ENCODE data around the gene MTREX. TPM values are rescaled to one million over a fixed set of nuclear protein-coding genes. Genes with fewer than 3 reads are reported as not detected.

MTREX gene
- total RNA-seq, 3 donors from 2014 or later: 115 to 121 (median 117) TPM

GRCh38 chr5:55343107-55343506 lies 35.3 kb downstream of the MTREX start:
- H3K36me3 Mint-ChIP-seq (ENCODE audit: insufficient read depth): peaks cover 40% of the 10 kb centered on the region
- H3K4me3 Mint-ChIP-seq: no peak overlapping the region
- DNase-seq (no peak), ATAC-seq (no peak)
- H3K9me3 Mint-ChIP-seq: no peaks in the 10 kb centered on the region
- no peaks in the 10 kb centered on the region for H3K27me3 Mint-ChIP-seq (ENCODE audit: low read depth)
- peaks cover 18% of the 10 kb centered on the region for H3K4me1 Mint-ChIP-seq (ENCODE audit: low read depth)

GRCh38 chr5:55343609-55344008 lies 35.8 kb downstream of the MTREX start:
- Mint-ChIP-seq H3K4me1 (ENCODE audit: low read depth) (peaks cover 13% of the 10 kb centered on the region), H3K9me3 (no peaks in the 10 kb centered on the region), H3K27me3 (ENCODE audit: low read depth) (no peaks in the 10 kb centered on the region), H3K36me3 (ENCODE audit: insufficient read depth) (peaks cover 40% of the 10 kb centered on the region), H3K4me3 (no peak overlapping the region)
- ATAC-seq (no peak), DNase-seq (no peak)

- Mint-ChIP-seq H3K36me3 (ENCODE audit: insufficient read depth) (peaks cover 46% of the 10 kb centered on the region), H3K9me3 (no peaks in the 10 kb centered on the region), H3K4me1 (ENCODE audit: low read depth) (peaks cover 5% of the 10 kb centered on the region), H3K4me3 (no peak overlapping the region), H3K27me3 (ENCODE audit: low read depth) (no peaks in the 10 kb centered on the region)
- DNase-seq (peak; percentile 59), ATAC-seq (peak in 1 of 2 donors; percentile 46)
Measured at GRCh38 chr5:55344392-55344992, 36.7 kb downstream of the MTREX start.

- ATAC-seq (no peak), DNase-seq (no peak)
- H3K36me3 Mint-ChIP-seq (ENCODE audit: insufficient read depth): peaks cover 52% of the 10 kb centered on the region
- peaks cover 5% of the 10 kb centered on the region for H3K4me1 Mint-ChIP-seq (ENCODE audit: low read depth)
- no peaks in the 10 kb centered on the region for H3K27me3 Mint-ChIP-seq (ENCODE audit: low read depth)
- no peak overlapping the region for H3K4me3 Mint-ChIP-seq
- no peaks in the 10 kb centered on the region for H3K9me3 Mint-ChIP-seq
Measured at GRCh38 chr5:55345327-55345726, 37.5 kb downstream of the MTREX start.

GRCh38 chr5:55347786-55348185 lies 40.0 kb downstream of the MTREX start:
- no peak for ATAC-seq
- Mint-ChIP-seq H3K4me3 (no peak overlapping the region), H3K9me3 (no peaks in the 10 kb centered on the region), H3K4me1 (ENCODE audit: low read depth) (peaks cover 5% of the 10 kb centered on the region), H3K27me3 (ENCODE audit: low read depth) (no peaks in the 10 kb centered on the region), H3K36me3 (ENCODE audit: insufficient read depth) (peaks cover 62% of the 10 kb centered on the region)
- no peak for DNase-seq

GRCh38 chr5:55350754-55351153 lies 43.0 kb downstream of the MTREX start:
- H3K4me1 Mint-ChIP-seq (ENCODE audit: low read depth): peaks cover 3% of the 10 kb centered on the region
- ATAC-seq: no peak
- no peak overlapping the region for H3K4me3 Mint-ChIP-seq
- no peak for DNase-seq
- H3K9me3 Mint-ChIP-seq: no peaks in the 10 kb centered on the region
- H3K36me3 Mint-ChIP-seq (ENCODE audit: insufficient read depth): peaks cover 69% of the 10 kb centered on the region
- H3K27me3 Mint-ChIP-seq (ENCODE audit: low read depth): no peaks in the 10 kb centered on the region

GRCh38 chr5:55356896-55357295 lies 49.1 kb downstream of the MTREX start:
- H3K27me3 Mint-ChIP-seq (ENCODE audit: low read depth): no peaks in the 10 kb centered on the region
- peaks cover 57% of the 10 kb centered on the region for H3K36me3 Mint-ChIP-seq (ENCODE audit: insufficient read depth)
- ATAC-seq (no peak), DNase-seq (no peak)
- H3K9me3 Mint-ChIP-seq: no peaks in the 10 kb centered on the region
- no peaks in the 10 kb centered on the region for H3K4me1 Mint-ChIP-seq (ENCODE audit: low read depth)
- no peak overlapping the region for H3K4me3 Mint-ChIP-seq

GRCh38 chr5:55360190-55360589 lies 52.4 kb downstream of the MTREX start:
- ATAC-seq (no peak), DNase-seq (no peak)
- Mint-ChIP-seq H3K4me3 (no peak overlapping the region), H3K9me3 (no peaks in the 10 kb centered on the region), H3K27me3 (ENCODE audit: low read depth) (no peaks in the 10 kb centered on the region), H3K4me1 (ENCODE audit: low read depth) (peaks cover 16% of the 10 kb centered on the region), H3K36me3 (ENCODE audit: insufficient read depth) (peaks cover 43% of the 10 kb centered on the region)

GRCh38 chr5:55363856-55364255 lies 56.1 kb downstream of the MTREX start:
- no peak for ATAC-seq
- Mint-ChIP-seq H3K9me3 (no peaks in the 10 kb centered on the region), H3K36me3 (ENCODE audit: insufficient read depth) (peaks cover 35% of the 10 kb centered on the region), H3K4me1 (ENCODE audit: low read depth) (peaks cover 17% of the 10 kb centered on the region), H3K4me3 (no peak overlapping the region), H3K27me3 (ENCODE audit: low read depth) (no peaks in the 10 kb centered on the region)
- DNase-seq: no peak

GRCh38 chr5:55364537-55365055 lies 56.8 kb downstream of the MTREX start:
- no peak overlapping the region for H3K4me3 Mint-ChIP-seq
- peak; percentile 94 to 97 for ATAC-seq

GRCh38 chr5:55370291-55370925 lies 62.6 kb downstream of the MTREX start:
- Mint-ChIP-seq H3K9me3 (peaks cover 9% of the 10 kb centered on the region), H3K27me3 (ENCODE audit: low read depth) (no peaks in the 10 kb centered on the region), H3K4me3 (no peak overlapping the region), H3K36me3 (ENCODE audit: insufficient read depth) (peaks cover 53% of the 10 kb centered on the region), H3K4me1 (ENCODE audit: low read depth) (no peaks in the 10 kb centered on the region)
- ATAC-seq: no peak
- no peak for DNase-seq

More at GRCh38 chr5:55364537-55365055, 56.8 kb downstream of the MTREX start:
- H3K9me3 Mint-ChIP-seq: no peaks in the 10 kb centered on the region
- H3K27me3 Mint-ChIP-seq (ENCODE audit: low read depth): no peaks in the 10 kb centered on the region
- peaks cover 34% of the 10 kb centered on the region for H3K36me3 Mint-ChIP-seq (ENCODE audit: insufficient read depth)
- no peak for DNase-seq
- peaks cover 17% of the 10 kb centered on the region for H3K4me1 Mint-ChIP-seq (ENCODE audit: low read depth)

- Mint-ChIP-seq H3K4me1 (ENCODE audit: low read depth) (no peaks in the 10 kb centered on the region), H3K36me3 (ENCODE audit: insufficient read depth) (peaks cover 58% of the 10 kb centered on the region), H3K27me3 (ENCODE audit: low read depth) (no peaks in the 10 kb centered on the region), H3K9me3 (peaks cover 9% of the 10 kb centered on the region), H3K4me3 (no peak overlapping the region)
- no peak for ATAC-seq
- DNase-seq: no peak
Measured at GRCh38 chr5:55371145-55371544, 63.4 kb downstream of the MTREX start.

GRCh38 chr5:55372130-55372925 lies 64.5 kb downstream of the MTREX start:
- Mint-ChIP-seq H3K4me1 (ENCODE audit: low read depth) (no peaks in the 10 kb centered on the region), H3K36me3 (ENCODE audit: insufficient read depth) (peaks cover 55% of the 10 kb centered on the region), H3K9me3 (peaks cover 9% of the 10 kb centered on the region), H3K4me3 (no peak overlapping the region), H3K27me3 (ENCODE audit: low read depth) (no peaks in the 10 kb centered on the region)
- ATAC-seq (no peak), DNase-seq (no peak)

- no peak overlapping the region for H3K4me3 Mint-ChIP-seq
- peaks cover 15% of the 10 kb centered on the region for H3K9me3 Mint-ChIP-seq
- peaks cover 61% of the 10 kb centered on the region for H3K36me3 Mint-ChIP-seq (ENCODE audit: insufficient read depth)
- DNase-seq (no peak), ATAC-seq (no peak)
- peaks cover 4% of the 10 kb centered on the region for H3K4me1 Mint-ChIP-seq (ENCODE audit: low read depth)
- H3K27me3 Mint-ChIP-seq (ENCODE audit: low read depth): no peaks in the 10 kb centered on the region
Measured at GRCh38 chr5:55377810-55378209, 70.0 kb downstream of the MTREX start.

Data from activated T-cell treated with anti-CD3 and anti-CD28 coated beads, Interleukin-2, amount 50 U/mL, for 4 hours (primary cell).